Cardiac muscle cell (in vitro differentiated cells and primary cell): Measurements from ENCODE around the gene FOXF2. TPM values are rescaled to one million over a fixed set of nuclear protein-coding genes. Genes with fewer than 3 reads are reported as not detected.
A peak's percentile ranks its signal among the peaks of the same experiment; 100 is the strongest.

Experiments used
- DNase-seq, 2 donors: peaks; one replicate each; pipeline versions ENCODE4 v3.0.0 to v3.0.0-alpha.2; 2010 to 2017; ENCODE audit warnings: low read depth in 1 of 2, low spot score in 1 of 2
- H3K27ac ChIP-seq: fragments of 200-600 bp; sonication (generic); 2 replicates; pipeline ENCODE4 v1.5.1; 2016
- H3K27me3 ChIP-seq: fragments of 200-600 bp; sonication (generic); 2 replicates; pipeline ENCODE4 v1.6.0; 2016; ENCODE audit warnings: control low read depth
- H3K36me3 ChIP-seq: fragments of 200-600 bp; sonication (generic); 2 replicates; pipeline ENCODE4 v1.5.1; 2016; ENCODE audit warnings: control low read depth
- H3K4me1 ChIP-seq: fragments of 200-600 bp; sonication (generic); 2 replicates; pipeline ENCODE4 v1.8.1; 2017; ENCODE audit warnings: low read depth, mild to moderate bottlenecking, mixed run types
- H3K4me3 ChIP-seq: fragments of 200-600 bp; sonication (generic); 2 replicates; pipeline ENCODE4 v1.5.1; 2016; ENCODE audit warnings: mild to moderate bottlenecking
- H3K9me3 ChIP-seq: fragments of 200-600 bp; sonication (generic); 2 replicates; pipeline ENCODE4 v1.5.1; 2017; ENCODE audit warnings: low read depth, mild to moderate bottlenecking, control low read depth
- CTCF ChIP-seq: IDR thresholded peaks from 2 replicates; pipeline ENCODE4 v1.5.1; 2012; ENCODE audit warnings: low read depth, mild to moderate bottlenecking, low read length
- polyA plus RNA-seq: library from polyadenylated mRNA; unstranded; fragments of >200 nt; fragmentation: Nextera tagmentation; extraction: Ambion mirVana; gene quantifications from 2 replicates; pipeline ENCODE4 v1.2.1, GENCODE V29; 2016
- total RNA-seq: library from RNA; depleted of rRNA; stranded (reverse); fragments of >200 nt; gene quantifications from 2 replicates; pipeline ENCODE4 v1.2.3, GENCODE V29; 2016

The FOXF2 gene
- total RNA-seq (0.09 TPM in 1 of 2 replicates, not detected in the other), polyA plus RNA-seq (0.16 TPM in 2 replicates)

GRCh38 chr6:1389369-1390132 is at the start of gene FOXF2:
Gene FOXF2, plus strand, starts transcription at chr6:1389576. Its CDS starts 372 bp downstream, at chr6:1389948.
- Histone ChIP-seq H3K4me3 (peak within 1 kb of the TSS; percentile 47), H3K27me3 (peaks cover 100% of the 10 kb centered on the region), H3K36me3 (no peaks in the 10 kb centered on the region), H3K9me3 (no peaks in the 10 kb centered on the region), H3K27ac (no peak within 1 kb of the TSS), H3K4me1 (peaks cover 4% of the 10 kb centered on the region)
- TF ChIP-seq CTCF, result no peak
- peak; percentile 25 to 52 for DNase-seq

DNA sequence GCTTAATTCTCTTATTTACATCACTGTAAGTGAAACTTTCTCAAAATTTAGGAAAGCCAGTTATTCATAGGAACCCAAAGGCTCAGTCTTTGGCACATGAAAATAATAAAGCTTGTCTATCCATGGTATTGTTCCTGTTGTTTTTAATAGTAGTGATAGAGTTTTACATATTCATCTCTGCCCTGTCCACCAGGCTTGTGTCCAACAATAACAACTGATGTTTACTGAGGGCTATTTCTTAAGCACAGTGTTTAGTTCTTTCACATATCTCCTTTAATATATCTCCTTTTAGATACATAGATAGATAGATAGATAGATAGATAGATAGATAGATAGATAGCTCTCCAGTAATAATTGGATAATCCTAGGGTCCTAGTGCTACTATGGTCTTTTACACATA is 43.3 kb upstream of the FOXF2 start:
- no peak for DNase-seq
- Histone ChIP-seq H3K9me3 (no peaks in the 10 kb centered on the region), H3K4me3 (no peak overlapping the region), H3K27ac (no peak overlapping the region), H3K36me3 (no peaks in the 10 kb centered on the region), H3K27me3 (peaks cover 27% of the 10 kb centered on the region), H3K4me1 (no peaks in the 10 kb centered on the region)
- no peak for TF ChIP-seq CTCF

GRCh38 chr6:1346558-1347091 is 42.8 kb upstream of the FOXF2 start:
- no peaks in the 10 kb centered on the region for H3K9me3 ChIP-seq
- no peak overlapping the region for H3K27ac ChIP-seq
- no peaks in the 10 kb centered on the region for H3K4me1 ChIP-seq
- no peak overlapping the region for H3K4me3 ChIP-seq
- DNase-seq, result no peak
- H3K36me3 ChIP-seq, result no peaks in the 10 kb centered on the region
- no peak for TF ChIP-seq CTCF
- H3K27me3 ChIP-seq, result peaks cover 22% of the 10 kb centered on the region

DNA sequence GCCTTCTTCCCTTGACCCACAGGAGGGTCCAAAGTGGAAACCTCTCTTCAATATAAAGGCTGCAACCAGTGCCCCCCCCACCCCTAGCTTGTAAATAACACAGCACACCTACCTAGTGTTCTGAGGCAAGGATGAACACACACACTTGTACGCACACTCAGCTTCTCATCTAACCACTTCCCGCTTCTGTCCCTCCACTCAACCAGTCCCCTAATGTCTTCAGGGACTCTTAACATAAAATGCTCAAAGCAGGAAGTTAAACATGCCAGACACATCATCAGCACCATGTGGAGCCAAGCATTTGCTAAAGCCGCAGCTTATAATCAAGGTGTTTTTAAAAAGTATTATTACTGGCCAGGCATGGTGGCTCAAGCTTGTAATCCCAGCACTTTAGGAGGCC is 42.2 kb upstream of the FOXF2 start:
- no peak for TF ChIP-seq CTCF
- H3K36me3 ChIP-seq, result no peaks in the 10 kb centered on the region
- DNase-seq, result no peak
- H3K27ac ChIP-seq, result no peak overlapping the region
- peaks cover 17% of the 10 kb centered on the region for H3K27me3 ChIP-seq
- no peak overlapping the region for H3K4me3 ChIP-seq
- H3K9me3 ChIP-seq, result no peaks in the 10 kb centered on the region
- no peaks in the 10 kb centered on the region for H3K4me1 ChIP-seq

GRCh38 chr6:1348675-1349074 is 40.7 kb upstream of the FOXF2 start:
- Histone ChIP-seq H3K4me3 (no peak overlapping the region), H3K27ac (no peak overlapping the region), H3K9me3 (no peaks in the 10 kb centered on the region), H3K4me1 (no peaks in the 10 kb centered on the region), H3K36me3 (no peaks in the 10 kb centered on the region), H3K27me3 (peaks cover 7% of the 10 kb centered on the region)
- DNase-seq, result peak; percentile 20 to 95
- TF ChIP-seq CTCF, result no peak
